H9 (cell line): Measurements from ENCODE around the gene WWC2. TPM values are rescaled to one million over a fixed set of nuclear protein-coding genes. Genes with fewer than 3 reads are reported as not detected.

Experiments
- DNase-seq: peaks from one replicate; pipeline ENCODE4 v3.0.0-alpha.2; 2017
- H2AFZ ChIP-seq: one replicate; pipeline ENCODE4 v1.6.1; 2013; ENCODE audit warnings: mild to moderate bottlenecking, low read length, control low read depth, moderate library complexity
- H2AK5ac ChIP-seq: 2 replicates; pipeline ENCODE4 v1.6.1; 2013; ENCODE audit warnings: low read length, control low read depth, mixed read lengths; ENCODE audit not compliant: insufficient read length
- H2BK120ac ChIP-seq: one replicate; pipeline ENCODE4 v1.6.1; 2013; ENCODE audit warnings: low read depth, mild to moderate bottlenecking, low read length, control low read depth, inconsistent platforms; ENCODE audit not compliant: poor library complexity, severe bottlenecking
- H2BK12ac ChIP-seq: 2 replicates; pipeline ENCODE4 v1.6.1; 2013; ENCODE audit warnings: low read length, control low read depth, mixed read lengths, low read depth; ENCODE audit not compliant: insufficient read length
- H2BK15ac ChIP-seq: 2 replicates; pipeline ENCODE4 v1.6.1; 2013; ENCODE audit warnings: low read depth, low read length, control low read depth
- H2BK20ac ChIP-seq: one replicate; pipeline ENCODE4 v1.6.1; 2013; ENCODE audit warnings: low read depth, mild to moderate bottlenecking, low read length, control low read depth, inconsistent platforms; ENCODE audit not compliant: poor library complexity, severe bottlenecking
- H2BK5ac ChIP-seq: 2 replicates; pipeline ENCODE4 v1.6.1; 2013; ENCODE audit warnings: low read length, control low read depth, mixed read lengths; ENCODE audit not compliant: insufficient read length
- H3K14ac ChIP-seq: 2 replicates; pipeline ENCODE4 v1.6.1; 2013; ENCODE audit warnings: low read length, control low read depth; ENCODE audit not compliant: insufficient read depth
- H3K18ac ChIP-seq: 2 replicates; pipeline ENCODE4 v1.6.1; 2013; ENCODE audit warnings: low read depth, mild to moderate bottlenecking, mixed read lengths, low read length, control low read depth; ENCODE audit not compliant: insufficient read length
- H3K23ac ChIP-seq: 2 replicates; pipeline ENCODE4 v1.6.1; 2013; ENCODE audit warnings: low read length, control low read depth, mixed read lengths, low read depth; ENCODE audit not compliant: insufficient read length
- H3K23me2 ChIP-seq: 2 replicates; pipeline ENCODE4 v1.6.1; 2013; ENCODE audit warnings: low read depth, mild to moderate bottlenecking, mixed read lengths, low read length, control low read depth; ENCODE audit not compliant: insufficient read length, poor library complexity, severe bottlenecking
- H3K27ac ChIP-seq: 2 replicates; pipeline ENCODE4 v1.5.1; 2013; ENCODE audit warnings: low read length, control low read depth, mixed read lengths, low read depth; ENCODE audit not compliant: insufficient read length
- H3K27me3 ChIP-seq: 2 replicates; pipeline ENCODE4 v1.6.1; 2013; ENCODE audit warnings: low read length, control low read depth, inconsistent platforms; ENCODE audit not compliant: insufficient read depth
- H3K4ac ChIP-seq: 2 replicates; pipeline ENCODE4 v1.6.1; 2013; ENCODE audit warnings: low read depth, mild to moderate bottlenecking, control low read depth, inconsistent platforms, low read length, moderate library complexity
- H3K4me1 ChIP-seq: 2 replicates; pipeline ENCODE4 v1.6.1; 2013; ENCODE audit warnings: low read length, control low read depth, inconsistent platforms; ENCODE audit not compliant: insufficient read depth
- H3K4me2 ChIP-seq: 2 replicates; pipeline ENCODE4 v1.6.1; 2013; ENCODE audit warnings: low read length, control low read depth, mixed read lengths; ENCODE audit not compliant: insufficient read length, insufficient read depth
- H3K56ac ChIP-seq: 2 replicates; pipeline ENCODE4 v1.6.1; 2013; ENCODE audit warnings: low read depth, mild to moderate bottlenecking, mixed read lengths, low read length, control low read depth; ENCODE audit not compliant: insufficient read length
- H3K79me1 ChIP-seq: 2 replicates; pipeline ENCODE4 v1.6.1; 2013; ENCODE audit warnings: low read depth, mild to moderate bottlenecking, moderate library complexity, low read length, control low read depth, inconsistent platforms; ENCODE audit not compliant: insufficient read depth, poor library complexity, severe bottlenecking
- H3K79me2 ChIP-seq: 2 replicates; pipeline ENCODE4 v1.6.1; 2013; ENCODE audit warnings: low read length, control low read depth, inconsistent platforms; ENCODE audit not compliant: insufficient read depth
- H3K9ac ChIP-seq: 2 replicates; pipeline ENCODE4 v1.6.1; 2013; ENCODE audit warnings: low read length, control low read depth, mixed read lengths; ENCODE audit not compliant: insufficient read length; ENCODE audit errors: extremely low read depth
- H3K9me3 ChIP-seq: one replicate; pipeline ENCODE4 v1.6.1; 2013; ENCODE audit warnings: low read depth, low read length, inconsistent platforms; ENCODE audit not compliant: control insufficient read depth
- H3T11ph ChIP-seq: one replicate; pipeline ENCODE4 v1.6.1; 2013; ENCODE audit warnings: mild to moderate bottlenecking, low read length, control low read depth, inconsistent platforms
- H4K20me1 ChIP-seq: one replicate; pipeline ENCODE4 v1.6.1; 2013; ENCODE audit not compliant: control insufficient read depth, insufficient read length, insufficient read depth
- H4K5ac ChIP-seq: 2 replicates; pipeline ENCODE4 v1.6.1; 2013; ENCODE audit warnings: low read depth, mild to moderate bottlenecking, mixed read lengths, low read length, control low read depth; ENCODE audit not compliant: insufficient read length
- H4K8ac ChIP-seq: replicated peaks from 2 replicates; pipeline ENCODE4 v1.6.1; 2013; ENCODE audit warnings: low read length, control low read depth, mixed read lengths, low read depth; ENCODE audit not compliant: insufficient read length
- H4K91ac ChIP-seq: 2 replicates; pipeline ENCODE4 v1.6.1; 2013; ENCODE audit warnings: low read depth, mild to moderate bottlenecking, moderate library complexity, mixed read lengths, low read length, control low read depth; ENCODE audit not compliant: insufficient read length
- H3K27ac Mint-ChIP-seq, 3 experiments: 2 replicates in 2 of 3; 3 replicates in 1 of 3; pipeline ENCODE4 v1.8.0; 2020 to 2021; ENCODE audit warnings: mixed read lengths in 3 of 3, mild to moderate bottlenecking in 1 of 3, moderate library complexity in 1 of 3
- H3K27me3 Mint-ChIP-seq: 2 replicates; pipeline ENCODE4 v1.8.0; 2021; ENCODE audit warnings: low read depth, mild to moderate bottlenecking, moderate library complexity, mixed read lengths
- H3K36me3 Mint-ChIP-seq, 3 experiments: 2 replicates in 2 of 3; 3 replicates in 1 of 3; pipeline ENCODE4 v1.8.0; 2020 to 2021; ENCODE audit warnings: low read depth in 3 of 3, mixed read lengths in 3 of 3; ENCODE audit not compliant: insufficient read depth in 1 of 3
- H3K4me1 Mint-ChIP-seq, 2 experiments: 2 replicates each; pipeline ENCODE4 v1.8.0; 2020; ENCODE audit warnings: mixed read lengths in 2 of 2
- H3K4me3 Mint-ChIP-seq, 2 experiments: 2 replicates in 1 of 2; 3 replicates in 1 of 2; pipeline ENCODE4 v1.8.0; 2020 to 2021; ENCODE audit warnings: mild to moderate bottlenecking in 2 of 2, mixed read lengths in 2 of 2, moderate library complexity in 1 of 2
- H3K9me3 Mint-ChIP-seq, 2 experiments: 2 replicates in 1 of 2; 3 replicates in 1 of 2; pipeline ENCODE4 v1.8.0; 2020; ENCODE audit warnings: mild to moderate bottlenecking in 2 of 2, mixed read lengths in 2 of 2, moderate library complexity in 1 of 2
- WGBS: extraction: QIAGEN DNeasy Blood & Tissue Kit; methylation state at CpG from one replicate; pipeline ENCODE4 v1.1.7; 2013; ENCODE audit warnings: missing lambda C conversion rate, low lambda C conversion rate, mixed read lengths; ENCODE audit not compliant: insufficient read length; ENCODE audit errors: extremely low coverage; 5-methylcytosine and 5-hydroxymethylcytosine counted together
- total RNA-seq: library from RNA; stranded (reverse); gene quantifications from 2 replicates; pipeline ENCODE4 v1.2.1, GENCODE V29; 2021
- TF ChIP-seq, protein P1 (sequence below): fragments of 200-600 bp; sonication (generic); conservative IDR thresholded peaks from 3 replicates; pipeline ENCODE4 v1.8.0; 2021; ENCODE audit warnings: antibody characterized with exemption, mild to moderate bottlenecking

The WWC2 gene
- total RNA-seq, 1 experiment from 2014 or later, result 106 TPM

DNA sequence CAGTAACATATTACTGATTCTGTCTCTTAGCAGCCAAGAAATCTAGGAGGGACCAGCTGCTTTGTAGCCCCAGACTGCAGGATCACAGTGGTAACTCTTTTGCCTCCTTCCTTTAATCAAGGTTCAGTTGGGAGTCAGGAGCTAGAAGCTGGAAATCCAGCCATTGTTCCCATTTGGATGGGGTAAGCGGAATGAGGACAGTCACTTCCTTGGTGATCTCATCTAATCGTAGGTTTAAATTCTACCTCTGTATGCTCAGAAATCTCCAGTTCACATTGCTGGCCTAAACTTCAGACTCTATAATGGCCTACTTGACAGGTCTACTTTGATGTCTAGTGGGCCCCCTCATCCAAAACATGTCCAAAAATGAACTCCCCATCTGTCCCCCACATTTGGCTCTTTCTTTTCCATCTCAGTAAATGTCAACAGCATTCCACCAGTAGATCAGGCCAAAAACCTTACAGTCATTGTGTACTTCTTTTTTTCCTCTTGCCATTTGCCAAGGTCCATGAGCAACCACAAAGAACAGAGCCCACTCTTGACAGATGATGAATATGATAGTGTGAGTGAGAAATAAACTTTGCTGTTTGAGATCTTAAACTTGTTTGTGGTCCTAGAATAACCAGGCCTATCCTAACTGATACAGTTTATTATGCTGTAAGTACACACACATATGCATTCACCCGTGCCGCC is 40.1 kb downstream of the WWC2 start:
- no peak overlapping the region for H2BK20ac ChIP-seq
- H3K4me1 ChIP-seq, result peaks cover 6% of the 10 kb centered on the region; the same call in 1 of the 2 replicates
- no peak overlapping the region for H3K9ac ChIP-seq
- H3K18ac ChIP-seq, result no peak overlapping the region
- H3K9me3 Mint-ChIP-seq, result no peaks in the 10 kb centered on the region
- H4K20me1 ChIP-seq, result no peaks in the 10 kb centered on the region
- H3K36me3 Mint-ChIP-seq, result no peaks in the 10 kb centered on the region; a peak in 1 of 7 replicates
- H3K27me3 Mint-ChIP-seq, result no peaks in the 10 kb centered on the region
- no peak overlapping the region for H4K8ac ChIP-seq
- no peak overlapping the region for H3K4ac ChIP-seq
- no CpG with 5 or more reads among the region's 4 CpGs for whole genome bisulfite sequencing
- no peaks in the 10 kb centered on the region for H3K23me2 ChIP-seq
- no peaks in the 10 kb centered on the region for H3K27me3 ChIP-seq
- H2AFZ ChIP-seq, result no peak overlapping the region
- no peak overlapping the region for H3K56ac ChIP-seq
- H3K14ac ChIP-seq, result no peak overlapping the region
- peaks cover 48% of the 10 kb centered on the region for H3K79me2 ChIP-seq
- no peak overlapping the region for H3K4me3 Mint-ChIP-seq
- H3K27ac ChIP-seq, result no peak overlapping the region
- no peak overlapping the region for H2BK5ac ChIP-seq
- peaks cover 18% of the 10 kb centered on the region for H3K79me1 ChIP-seq
- H2BK12ac ChIP-seq, result no peak overlapping the region
- H4K91ac ChIP-seq, result no peak overlapping the region
- H3K4me2 ChIP-seq, result no peak overlapping the region
- H3K9me3 ChIP-seq, result no peaks in the 10 kb centered on the region
- H3K23ac ChIP-seq, result no peak overlapping the region
- TF ChIP-seq, protein P1, sequence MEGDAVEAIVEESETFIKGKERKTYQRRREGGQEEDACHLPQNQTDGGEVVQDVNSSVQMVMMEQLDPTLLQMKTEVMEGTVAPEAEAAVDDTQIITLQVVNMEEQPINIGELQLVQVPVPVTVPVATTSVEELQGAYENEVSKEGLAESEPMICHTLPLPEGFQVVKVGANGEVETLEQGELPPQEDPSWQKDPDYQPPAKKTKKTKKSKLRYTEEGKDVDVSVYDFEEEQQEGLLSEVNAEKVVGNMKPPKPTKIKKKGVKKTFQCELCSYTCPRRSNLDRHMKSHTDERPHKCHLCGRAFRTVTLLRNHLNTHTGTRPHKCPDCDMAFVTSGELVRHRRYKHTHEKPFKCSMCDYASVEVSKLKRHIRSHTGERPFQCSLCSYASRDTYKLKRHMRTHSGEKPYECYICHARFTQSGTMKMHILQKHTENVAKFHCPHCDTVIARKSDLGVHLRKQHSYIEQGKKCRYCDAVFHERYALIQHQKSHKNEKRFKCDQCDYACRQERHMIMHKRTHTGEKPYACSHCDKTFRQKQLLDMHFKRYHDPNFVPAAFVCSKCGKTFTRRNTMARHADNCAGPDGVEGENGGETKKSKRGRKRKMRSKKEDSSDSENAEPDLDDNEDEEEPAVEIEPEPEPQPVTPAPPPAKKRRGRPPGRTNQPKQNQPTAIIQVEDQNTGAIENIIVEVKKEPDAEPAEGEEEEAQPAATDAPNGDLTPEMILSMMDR, result no peak
- peak overlapping the region; percentile 10 to 58 (median 35); a peak in 3 of 7 replicates for H3K27ac Mint-ChIP-seq
- H2BK120ac ChIP-seq, result no peak overlapping the region
- peaks cover 33 to 37% of the 10 kb centered on the region in 2 experiments for H3K4me1 Mint-ChIP-seq
- H4K5ac ChIP-seq, result no peak overlapping the region
- H3T11ph ChIP-seq, result no peak overlapping the region
- no peak overlapping the region for H2AK5ac ChIP-seq
- no peak overlapping the region for H2BK15ac ChIP-seq
- no peak for DNase-seq
